ENCODE results near the gene NCR3LG1.
"Not testable (repeated sequence)": the region's sequence is repeated elsewhere in the genome, so short reads cannot be mapped to it uniquely, and the experiment has no call there.

NCR3LG1 gene

GRCh38 chr11:17413414-17414316, 62.1 kb downstream of the NCR3LG1 start:
- peak; percentile 95 for DNase-seq

GRCh38 chr11:17414317-17414737, 62.7 kb downstream of the NCR3LG1 start:
- peak; percentile 79 for DNase-seq

- DNase-seq, result no peak
Measured at GRCh38 chr11:17414992-17415391, 63.4 kb downstream of the NCR3LG1 start.

- no peak for DNase-seq
Measured at GRCh38 chr11:17415523-17416104, 64.0 kb downstream of the NCR3LG1 start.

GRCh38 chr11:17416492-17416891, 64.9 kb downstream of the NCR3LG1 start:
- no peak for DNase-seq

GRCh38 chr11:17418444-17419081, 67.0 kb downstream of the NCR3LG1 start:
- DNase-seq, result no peak

- no peak for DNase-seq
Measured at GRCh38 chr11:17421781-17422180, 70.2 kb downstream of the NCR3LG1 start.

- no peak for DNase-seq
Measured at GRCh38 chr11:17423533-17424310, 72.1 kb downstream of the NCR3LG1 start.

- DNase-seq, result not testable (repeated sequence)
Measured at GRCh38 chr11:17426233-17426632, 74.6 kb downstream of the NCR3LG1 start.

Data from DMS153 (cell line).